Activated gamma-delta T cell treated with anti-CD3 and anti-CD28 coated beads, Interleukin-2, amount 50 U/mL, for 16 hours (primary cell): ENCODE data around the gene SLC25A11.

Experiments used
- DNase-seq: peaks from one replicate; pipeline ENCODE4 v3.0.0-alpha.2; 2020; ENCODE audit warnings: low read depth

The SLC25A11 gene

DNA sequence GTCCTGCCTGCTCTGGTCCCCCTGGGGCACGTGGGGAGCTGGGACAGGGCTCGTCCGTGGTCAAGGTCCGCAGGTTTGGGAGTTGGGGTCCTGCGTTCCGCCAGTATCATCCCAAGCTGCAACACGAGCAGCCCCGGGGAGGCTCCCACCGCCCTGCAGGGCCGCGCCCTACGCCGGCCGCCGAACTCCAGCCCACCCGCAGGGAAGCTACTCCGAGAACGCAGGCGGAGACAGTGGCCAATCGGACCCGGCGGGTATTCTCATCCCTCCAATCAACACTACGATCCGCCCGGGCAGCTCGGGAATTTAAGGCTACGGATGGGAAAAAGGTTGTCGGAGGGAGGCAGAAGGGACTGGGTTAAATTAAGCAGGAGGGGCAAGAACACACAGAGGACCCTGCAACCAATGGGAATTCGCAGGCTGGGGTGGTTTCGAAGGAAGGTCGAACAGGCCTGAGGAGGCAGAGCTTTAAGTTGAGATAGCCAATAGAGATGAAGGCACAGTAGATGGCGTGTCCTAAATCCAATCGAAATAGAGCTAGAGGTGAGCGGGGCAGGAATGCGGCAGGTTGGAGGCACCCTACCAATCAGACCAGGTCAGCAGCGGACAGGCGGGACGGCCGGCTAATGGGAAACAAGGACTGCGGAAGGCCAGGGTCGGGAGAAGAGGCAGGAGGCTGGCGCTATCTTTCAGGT, 27.1 kb upstream of the SLC25A11 start:
- peak; percentile 90 for DNase-seq

DNA sequence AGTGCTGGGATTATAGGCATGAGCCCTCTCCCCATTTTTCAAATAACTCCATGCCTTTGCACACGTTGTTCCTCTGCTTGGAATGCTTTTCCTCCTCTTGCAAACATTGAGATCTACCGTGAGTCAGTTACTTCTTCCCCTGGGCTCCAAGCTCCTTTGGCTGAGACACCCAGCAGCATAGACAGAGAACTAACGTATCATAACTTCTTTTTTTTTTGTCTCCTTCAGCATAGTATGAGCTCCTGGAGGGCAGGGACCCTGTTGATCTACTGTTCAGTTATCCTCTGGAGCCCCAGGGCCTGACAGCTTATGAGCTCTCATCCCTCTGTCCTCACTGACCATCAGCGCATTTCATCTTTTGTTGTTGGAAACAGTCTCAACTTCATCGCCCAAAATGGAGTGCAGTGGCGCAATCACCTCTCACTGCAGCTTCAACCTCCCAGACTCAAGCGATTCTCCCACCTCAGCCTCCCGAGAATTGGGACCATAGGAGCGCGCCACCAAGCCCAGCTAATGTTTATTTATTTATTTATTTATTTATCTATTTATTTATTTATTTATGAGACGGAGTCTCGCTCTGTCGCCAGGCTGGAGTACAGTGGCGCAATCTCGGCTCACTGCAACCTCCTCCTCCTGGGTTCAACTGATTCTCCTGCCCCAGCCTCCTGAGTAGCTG, 25.6 kb upstream of the SLC25A11 start:
- DNase-seq, result no peak

DNA sequence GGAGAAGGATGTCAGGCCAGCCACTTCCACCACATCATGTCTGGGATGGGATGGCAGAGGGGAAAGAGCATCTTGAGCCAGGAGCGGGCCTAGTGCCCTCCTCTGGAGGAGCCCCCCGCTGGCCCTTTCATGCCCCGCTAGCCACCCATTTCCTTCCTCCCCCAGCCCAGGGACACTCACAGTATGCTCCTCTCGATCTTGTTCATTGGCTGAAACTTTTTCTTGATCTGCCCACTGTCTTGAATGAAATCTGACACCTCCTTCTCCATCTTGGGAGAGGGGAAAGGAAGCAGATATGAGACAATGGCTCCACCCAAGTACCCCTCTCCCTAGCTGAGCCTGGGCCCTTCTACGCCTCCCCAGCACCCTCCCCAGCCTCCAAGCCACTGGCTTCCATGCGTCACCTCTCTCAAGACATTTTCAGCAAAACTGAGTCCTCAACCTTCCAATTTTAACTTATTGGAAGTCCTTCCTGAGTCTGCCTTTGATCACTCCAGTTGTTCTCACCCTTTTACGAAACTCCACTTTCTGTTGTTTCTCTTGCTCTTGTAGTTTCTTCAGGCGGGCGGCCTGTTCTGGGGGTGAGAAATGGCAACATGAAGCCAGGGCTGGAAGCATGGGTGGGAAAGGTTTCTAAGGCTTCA, 20.6 kb upstream of the SLC25A11 start:
- no peak for DNase-seq

DNA sequence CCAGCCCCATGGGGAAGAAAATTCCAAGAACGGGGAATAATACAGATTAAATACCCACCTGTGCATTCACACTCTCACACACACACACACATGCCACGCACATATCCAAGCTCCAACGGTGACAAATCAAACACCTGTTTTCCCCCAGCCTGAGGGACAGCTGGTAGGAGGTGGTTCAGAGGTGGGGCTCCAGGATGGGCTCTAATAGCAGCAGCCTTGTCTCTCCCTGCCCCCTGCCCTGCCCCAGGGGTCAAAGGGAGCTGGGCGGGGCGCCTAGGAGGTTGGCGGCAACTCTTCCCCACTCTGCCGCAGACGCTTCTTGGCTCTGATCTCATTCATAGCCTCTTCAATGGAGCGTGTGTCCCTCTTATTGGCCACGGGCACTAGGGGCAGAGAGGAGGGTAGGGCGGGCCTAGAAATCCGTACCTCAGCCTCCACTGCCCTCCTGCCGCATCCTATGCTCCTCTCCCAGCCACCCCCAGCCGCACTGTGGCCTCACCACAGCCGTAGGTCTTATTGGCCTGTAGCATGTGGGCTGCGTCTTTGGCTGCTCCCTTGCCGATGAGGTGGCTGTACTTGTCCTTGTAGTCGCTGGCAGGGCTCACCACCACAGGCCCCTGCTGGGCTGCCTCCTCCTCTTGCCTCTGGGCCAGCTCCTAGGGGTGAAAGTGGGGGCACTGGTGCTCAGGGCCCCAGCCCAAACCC, 19.6 kb upstream of the SLC25A11 start:
- DNase-seq, result no peak

DNA sequence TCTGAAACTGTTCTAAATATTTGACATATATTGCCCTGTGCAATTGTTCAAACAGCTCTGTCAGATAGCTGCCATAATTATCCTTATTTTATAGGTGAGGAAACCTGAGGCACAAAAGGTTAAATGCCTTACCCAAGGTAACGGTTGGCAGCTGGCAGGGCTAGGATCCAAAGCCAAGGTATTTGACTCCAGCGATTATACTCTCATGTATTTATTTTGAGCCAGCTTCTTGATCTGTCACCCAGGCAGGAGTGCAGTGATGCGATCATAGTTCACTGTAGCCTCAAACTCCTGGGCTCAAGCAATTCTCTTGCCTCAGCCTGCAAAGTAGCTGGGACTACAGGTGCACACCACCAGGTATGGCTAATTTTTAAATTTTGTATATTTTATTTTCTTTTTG, 18.3 kb upstream of the SLC25A11 start:
- no peak for DNase-seq

DNA sequence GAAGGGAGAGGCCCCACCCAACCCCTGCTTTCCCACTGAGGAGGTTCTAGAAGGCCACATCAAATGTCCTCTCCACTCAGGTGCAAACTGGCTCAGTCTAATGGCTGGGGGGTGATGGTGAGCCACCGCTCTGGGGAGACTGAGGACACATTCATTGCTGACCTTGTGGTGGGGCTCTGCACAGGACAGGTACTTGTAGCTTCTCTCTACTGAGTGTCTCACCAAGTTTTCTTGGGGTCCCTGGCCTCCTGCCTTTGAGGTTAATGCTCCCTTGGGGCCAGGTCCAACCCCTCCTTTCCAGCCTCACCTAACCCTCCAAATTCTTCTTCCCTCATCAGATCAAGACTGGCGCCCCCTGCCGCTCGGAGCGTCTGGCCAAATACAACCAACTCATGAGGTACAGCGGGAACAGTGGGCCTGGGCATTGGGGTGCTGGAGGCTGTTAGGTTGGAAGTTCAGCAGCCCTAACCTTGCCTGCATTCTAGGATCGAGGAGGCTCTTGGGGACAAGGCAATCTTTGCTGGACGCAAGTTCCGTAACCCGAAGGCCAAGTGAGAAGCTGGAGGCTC, 16.7 kb upstream of the SLC25A11 start:
- DNase-seq, result no peak

DNA sequence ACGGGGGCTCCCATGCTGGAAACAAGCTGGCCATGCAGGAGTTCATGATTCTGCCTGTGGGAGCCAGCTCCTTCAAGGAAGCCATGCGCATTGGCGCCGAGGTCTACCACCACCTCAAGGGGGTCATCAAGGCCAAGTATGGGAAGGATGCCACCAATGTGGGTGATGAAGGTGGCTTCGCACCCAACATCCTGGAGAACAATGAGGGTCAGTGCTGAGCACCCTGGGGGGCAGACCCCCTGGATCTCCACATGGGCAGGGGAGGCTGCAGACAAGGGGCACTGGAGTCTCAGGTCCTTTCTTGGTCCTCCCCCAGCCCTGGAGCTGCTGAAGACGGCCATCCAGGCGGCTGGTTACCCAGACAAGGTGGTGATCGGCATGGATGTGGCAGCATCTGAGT, 15.2 kb upstream of the SLC25A11 start:
- DNase-seq, result no peak

DNA sequence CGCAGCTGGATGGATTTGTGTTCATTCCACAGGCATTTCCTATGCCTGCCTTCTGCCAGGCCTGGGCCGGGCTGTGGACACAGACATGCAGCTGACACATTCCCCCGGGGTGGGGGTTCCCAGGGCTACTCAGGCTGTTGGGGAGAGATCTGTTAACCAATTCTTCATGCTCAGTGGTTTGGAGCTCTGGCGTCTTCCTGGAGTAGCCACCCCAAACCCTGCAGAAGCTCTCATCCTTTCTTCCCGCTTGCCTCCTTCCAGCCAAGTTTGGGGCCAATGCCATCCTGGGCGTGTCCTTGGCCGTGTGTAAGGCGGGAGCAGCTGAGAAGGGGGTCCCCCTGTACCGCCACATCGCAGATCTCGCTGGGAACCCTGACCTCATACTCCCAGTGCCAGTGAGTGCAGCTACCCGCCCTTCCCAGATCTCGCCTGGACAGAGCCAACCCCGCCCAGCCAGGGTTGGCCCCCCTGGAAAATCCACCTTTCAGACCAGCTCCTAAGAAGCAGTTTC, 13.7 kb upstream of the SLC25A11 start:
- DNase-seq, result no peak

DNA sequence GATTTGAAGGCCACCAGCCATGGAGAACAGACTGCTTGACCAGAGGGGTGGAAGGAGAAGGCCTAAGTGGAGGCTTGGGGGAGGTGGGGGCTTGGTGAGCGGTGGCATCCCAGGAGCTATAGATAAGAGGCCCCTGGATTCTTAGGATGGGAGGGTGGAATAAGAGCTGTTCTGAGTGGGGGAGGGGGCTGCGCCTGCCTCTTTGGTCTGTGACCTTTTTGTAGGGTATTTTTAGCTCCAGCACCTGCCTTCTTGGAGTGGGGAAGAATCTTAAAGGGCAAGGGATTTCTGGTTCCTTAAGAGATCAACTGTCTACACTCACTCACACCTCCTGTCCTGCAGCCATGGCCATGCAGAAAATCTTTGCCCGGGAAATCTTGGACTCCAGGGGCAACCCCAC, 11.6 kb upstream of the SLC25A11 start:
- DNase-seq, result no peak

DNA sequence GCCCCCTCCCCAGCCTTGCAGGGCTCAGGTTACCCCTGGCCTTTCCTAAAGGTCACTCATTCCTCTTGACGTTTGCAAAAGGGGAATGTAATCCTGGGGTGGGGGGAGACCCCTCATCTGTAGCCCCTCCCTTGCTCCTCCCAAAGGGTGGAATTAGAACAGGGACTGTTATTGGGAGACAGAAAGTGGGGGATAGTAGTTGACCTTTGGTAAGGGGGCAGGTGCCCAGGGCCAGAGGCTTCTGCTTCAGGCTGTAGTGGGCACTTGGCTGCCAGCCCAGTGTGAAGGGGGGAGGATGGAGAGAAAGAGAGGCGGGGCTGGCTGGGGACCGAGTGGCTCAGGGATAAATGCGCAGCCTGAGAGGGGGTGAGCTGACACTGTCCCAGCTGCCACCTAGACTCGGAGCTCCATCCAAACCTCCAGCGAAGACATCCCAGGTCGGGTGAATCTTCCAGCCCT, 10.9 kb upstream of the SLC25A11 start, which contains the start of gene ENO3:
TSS of gene ENO3 (plus strand) at position 374 of the 459 bp plus-strand sequence. CDS start 711 bp downstream, outside the sequence.
- DNase-seq, result no peak

DNA sequence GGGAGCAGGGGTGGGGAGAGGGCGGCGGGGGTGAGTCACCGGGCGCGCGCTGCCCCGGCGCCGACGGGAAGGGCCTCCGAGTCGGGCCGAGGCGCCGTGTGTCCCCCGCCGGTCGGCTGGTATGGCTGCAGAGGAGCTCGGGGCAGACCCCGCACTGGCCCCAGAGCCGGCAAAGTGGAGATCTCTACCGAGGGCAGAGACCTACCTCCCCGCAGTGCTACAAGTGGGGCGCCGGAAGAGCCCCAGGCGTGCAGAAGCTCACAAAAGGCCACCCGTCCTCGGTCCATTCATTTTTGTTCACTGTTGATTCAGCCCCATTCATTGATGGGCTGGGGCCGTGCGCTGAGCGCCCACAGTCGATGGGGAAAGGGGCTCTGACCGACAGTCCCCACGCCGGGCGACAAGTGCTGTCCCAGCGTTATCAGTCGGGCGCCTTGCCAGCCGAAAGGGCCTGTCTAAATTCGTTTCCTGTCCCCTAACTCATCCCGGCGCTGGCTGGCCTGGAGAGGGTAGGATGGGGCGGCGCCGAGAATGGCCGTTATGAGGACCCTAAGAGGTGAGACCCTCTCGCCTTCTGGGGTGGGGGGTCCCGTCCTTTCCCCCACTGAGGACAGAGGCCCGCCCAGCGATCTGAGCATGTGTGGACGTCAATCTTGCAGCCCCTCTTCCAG, 10.4 kb upstream of the SLC25A11 start:
- DNase-seq, result no peak

DNA sequence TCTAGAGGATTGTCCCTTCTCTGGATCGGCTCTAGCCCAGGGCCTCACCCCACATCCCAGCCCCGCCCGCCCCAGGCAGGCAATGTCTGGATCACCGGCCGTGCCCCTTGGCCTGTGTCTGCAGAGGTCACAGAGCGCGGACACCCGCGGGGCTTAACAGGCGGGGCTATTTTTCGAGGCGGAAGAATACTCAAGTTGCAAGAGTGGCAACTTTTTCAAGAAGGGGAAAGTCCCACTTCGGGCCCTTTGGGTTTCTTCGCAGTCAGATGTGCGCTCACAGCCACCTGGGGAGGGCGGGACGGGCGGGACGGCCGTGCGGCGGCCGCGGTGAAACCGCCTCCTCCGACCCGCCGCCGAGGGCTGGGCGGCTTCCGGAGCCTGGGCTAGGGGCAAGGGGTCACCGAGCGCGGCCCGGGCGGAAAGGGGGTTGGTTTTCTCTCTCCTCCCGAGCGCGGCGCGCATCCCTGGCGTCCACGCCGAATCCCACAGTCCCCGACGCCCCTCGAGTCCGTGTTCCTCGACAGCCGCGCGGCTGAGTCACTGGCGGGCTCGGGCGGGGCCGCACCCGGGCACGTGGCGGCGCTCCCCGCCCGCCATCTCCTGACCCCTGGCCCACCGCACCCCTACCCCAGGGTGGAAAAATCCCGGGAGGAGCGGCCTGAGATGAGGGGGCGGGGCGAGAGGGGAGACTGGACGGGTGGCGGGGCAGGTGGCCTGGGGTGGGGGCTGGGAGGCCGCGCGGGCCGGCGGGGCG, 9.7 kb upstream of the SLC25A11 start:
- DNase-seq, result peak; percentile 63

DNA sequence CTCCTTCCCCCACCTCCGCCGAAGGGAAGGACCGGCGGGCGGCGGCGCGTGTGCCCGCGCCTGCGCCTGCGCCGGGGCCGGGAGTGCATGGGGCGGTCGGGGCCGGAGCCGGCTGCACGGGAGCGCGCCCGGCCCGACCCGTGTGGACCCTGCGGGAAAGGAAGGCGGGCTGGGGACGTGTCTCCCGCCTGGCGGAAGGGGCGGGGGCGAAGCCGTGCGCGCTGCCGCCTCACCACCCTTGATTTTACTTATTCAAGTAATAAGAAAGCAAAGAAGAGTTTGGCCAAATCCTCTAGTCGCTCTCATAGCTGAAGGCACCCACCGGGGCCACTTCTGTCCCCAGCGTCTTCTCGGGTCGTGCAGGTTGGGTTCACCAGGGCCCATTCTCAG, 9.1 kb upstream of the SLC25A11 start:
- peak; percentile 53 for DNase-seq

DNA sequence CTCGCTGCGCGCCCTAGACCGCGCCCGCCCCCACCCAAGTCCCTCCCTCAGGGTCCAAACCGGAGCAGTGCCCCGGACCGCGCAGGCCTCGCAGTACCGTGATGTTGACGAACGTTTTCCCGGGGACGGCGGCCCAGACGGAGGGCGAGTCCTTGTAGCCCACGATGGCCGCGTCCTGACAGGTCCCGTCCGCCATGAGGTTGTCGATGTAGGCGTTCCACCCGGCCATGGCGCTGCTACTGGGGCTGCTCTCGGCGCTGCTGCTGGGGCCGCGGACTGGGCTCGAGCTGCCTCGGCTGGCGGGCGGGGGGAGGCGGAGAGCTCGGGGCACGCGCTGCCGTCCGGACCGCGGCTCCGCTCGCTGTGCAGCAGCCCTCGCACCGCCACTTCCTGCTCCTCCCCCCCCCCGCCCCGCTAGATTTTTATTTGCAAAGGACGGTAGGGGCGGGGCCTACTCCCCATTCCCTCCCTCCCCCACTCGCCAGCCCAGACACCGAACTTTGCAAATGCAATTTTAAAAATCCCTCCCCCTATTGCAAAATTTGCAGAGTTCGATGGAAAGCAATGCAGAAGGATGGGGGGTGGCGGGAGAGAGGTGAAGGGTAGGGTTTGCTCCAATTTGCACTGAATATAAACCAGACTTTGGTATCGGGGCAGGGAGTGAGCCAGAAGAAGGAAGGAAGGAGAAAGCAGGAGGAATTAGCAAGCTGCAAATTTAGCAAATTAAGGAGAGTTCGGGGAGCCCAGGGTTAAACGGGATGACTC, 8.5 kb upstream of the SLC25A11 start, which contains the start of gene PFN1:
TSS of gene PFN1 (minus strand) at position 365 of the 765 bp plus-strand sequence. CDS start at position 229, 136 bp downstream.
- DNase-seq, result peak; percentile 86

DNA sequence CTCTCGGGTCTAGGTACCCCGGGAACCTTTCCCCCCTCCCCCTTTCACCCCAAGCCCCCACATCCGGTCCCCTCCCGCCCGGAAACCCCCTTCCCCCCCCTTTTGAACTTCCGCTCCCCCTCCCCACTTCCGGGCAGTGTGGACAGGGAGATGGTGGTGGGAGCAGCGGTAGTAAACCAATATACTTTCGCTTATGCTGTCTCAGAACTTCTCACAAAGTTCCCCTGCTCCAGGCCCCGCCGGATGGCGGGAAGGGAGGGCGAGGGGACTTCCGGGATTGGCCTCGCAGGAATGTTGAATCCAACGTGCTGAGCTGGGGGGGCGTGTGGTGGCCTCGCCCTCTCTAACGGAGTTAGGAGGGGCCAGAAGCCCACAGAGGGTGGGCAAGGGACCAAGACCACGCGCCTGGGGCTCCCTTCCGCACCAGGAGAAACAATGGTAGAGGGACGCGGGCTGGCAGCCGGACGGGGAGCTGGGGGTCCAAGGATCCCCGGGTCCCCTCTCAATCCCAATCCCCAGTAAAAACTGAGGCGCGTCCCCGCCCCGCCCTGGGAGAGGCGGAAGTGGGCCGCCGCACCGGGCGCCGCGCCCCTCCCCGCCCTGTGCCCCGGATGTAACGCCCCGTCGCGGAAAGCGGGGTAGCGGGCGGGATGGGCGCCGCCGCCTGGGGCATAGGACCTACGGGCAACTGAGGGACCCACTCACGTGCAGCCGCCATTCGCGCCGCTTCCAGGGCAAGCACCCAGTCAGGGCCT, 7.7 kb upstream of the SLC25A11 start:
- DNase-seq, result peak; percentile 55

DNA sequence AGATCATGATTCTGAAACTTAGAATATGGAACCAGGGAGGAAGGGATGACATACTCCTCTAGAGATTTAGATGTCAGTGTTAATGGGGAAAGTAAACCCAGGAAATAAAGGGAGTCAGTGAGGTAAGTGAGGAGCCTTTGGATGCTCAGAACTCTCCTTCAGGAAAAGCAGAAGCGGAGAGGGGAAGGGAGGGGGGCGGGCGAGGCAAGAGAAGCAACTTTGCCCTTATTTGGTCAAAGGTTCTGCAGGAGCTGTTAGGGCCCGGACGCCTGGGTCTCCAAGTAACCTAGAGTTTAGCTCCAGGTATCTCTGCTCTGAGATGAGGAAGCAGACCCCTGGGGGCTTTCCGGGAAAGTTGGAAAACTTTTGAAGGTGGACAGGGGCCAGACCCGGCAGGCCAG, 7.2 kb upstream of the SLC25A11 start:
- DNase-seq, result no peak

DNA sequence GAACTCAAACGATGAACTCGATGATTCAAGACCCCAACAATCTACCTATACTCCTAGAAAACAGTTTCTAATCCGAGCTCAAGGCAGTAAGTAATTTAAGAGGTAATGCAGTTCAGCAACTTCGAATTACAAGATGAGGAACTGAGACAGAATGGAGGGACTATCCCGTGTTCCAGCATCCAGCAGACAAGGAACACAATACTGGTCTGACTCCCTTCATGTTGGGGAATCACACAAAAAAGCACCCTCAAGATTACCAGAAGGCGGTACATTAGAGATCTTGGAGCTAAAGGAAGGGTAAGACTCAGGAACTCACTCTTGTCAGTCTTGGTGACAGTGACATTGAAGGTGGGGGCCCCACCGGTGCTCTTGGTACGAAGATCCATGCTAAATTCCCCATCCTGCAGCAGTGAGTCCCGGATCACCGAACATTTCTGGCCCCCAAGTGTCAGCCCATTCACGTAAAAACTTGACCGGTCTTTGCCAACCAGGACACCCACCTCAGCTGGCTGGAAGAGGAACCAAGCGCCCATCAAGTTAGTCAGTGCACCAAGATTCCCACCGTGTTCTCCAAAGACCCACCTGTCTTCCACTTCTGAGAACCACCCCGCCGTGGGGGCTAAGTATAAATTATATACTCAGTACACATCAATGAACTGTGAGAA, 6.6 kb upstream of the SLC25A11 start:
- DNase-seq, result no peak

DNA sequence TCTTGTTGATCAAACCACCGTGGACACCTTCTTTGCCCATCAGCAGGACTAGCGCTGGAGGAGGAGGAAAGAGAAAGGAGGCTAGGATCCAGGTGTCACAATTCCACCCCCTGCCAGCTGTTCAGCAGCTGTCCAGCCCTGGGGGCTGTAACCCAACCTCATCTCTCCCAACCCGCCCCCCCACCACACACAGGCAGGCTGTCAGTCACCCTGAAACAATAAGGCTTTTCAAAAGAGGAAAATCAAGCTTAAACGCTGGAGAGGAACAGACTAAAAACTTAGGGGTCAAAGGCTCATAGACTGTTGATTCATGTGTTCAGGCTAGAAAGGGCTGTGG, 6.1 kb upstream of the SLC25A11 start:
- DNase-seq, result no peak
